Natural killer cell (primary cell): ENCODE measurements around the gene IRS1. TPM values are rescaled to one million over a fixed set of nuclear protein-coding genes. Genes with fewer than 3 reads are reported as not detected.

Source experiments
- ATAC-seq, 3 donors: fragments of 150-1000 bp in 2 of 3; fragments of 200-7000 bp in 1 of 3; cut with Tn5 transposase; 1 replicate in 1 of 3; 2 replicates in 2 of 3; pipeline ENCODE4 v1.10.0; 2021; ENCODE audit warnings: mild to moderate bottlenecking in 2 of 3, moderate library complexity in 2 of 3
- DNase-seq, 2 donors: peaks; one replicate each; pipeline versions ENCODE4 v3.0.0 to v3.0.0-alpha.2; 2013 to 2021; ENCODE audit warnings: mixed read lengths in 1 of 2
- H3K27ac ChIP-seq: one replicate; pipeline ENCODE4 v1.5.1; 2013; ENCODE audit warnings: mild to moderate bottlenecking, low read length
- H3K27me3 ChIP-seq: one replicate; pipeline ENCODE4 v1.6.1; 2013; ENCODE audit warnings: low read length; ENCODE audit not compliant: control insufficient read depth, insufficient read depth
- H3K36me3 ChIP-seq: one replicate; pipeline ENCODE4 v1.6.1; 2013; ENCODE audit warnings: low read length; ENCODE audit not compliant: control insufficient read depth, insufficient read depth
- H3K4me1 ChIP-seq: one replicate; pipeline ENCODE4 v1.6.1; 2013; ENCODE audit warnings: low read length; ENCODE audit not compliant: control insufficient read depth, insufficient read depth
- H3K4me3 ChIP-seq: one replicate; pipeline ENCODE4 v1.5.1; 2013; ENCODE audit warnings: low read length
- H3K9me3 ChIP-seq: one replicate; pipeline ENCODE4 v1.6.1; 2013; ENCODE audit warnings: low read length; ENCODE audit not compliant: control insufficient read depth, insufficient read depth
- H3K27ac Mint-ChIP-seq, 2 donors: one replicate each; pipeline ENCODE4 v1.8.0; 2022; ENCODE audit warnings: mild to moderate bottlenecking in 2 of 2, mixed read lengths in 2 of 2, moderate library complexity in 1 of 2
- H3K27me3 Mint-ChIP-seq, 2 donors: one replicate each; pipeline ENCODE4 v1.8.0; 2022; ENCODE audit warnings: low read depth in 2 of 2, mixed read lengths in 2 of 2
- H3K36me3 Mint-ChIP-seq: one replicate; pipeline ENCODE4 v1.8.0; 2022; ENCODE audit warnings: mixed read lengths
- H3K4me1 Mint-ChIP-seq, 2 donors: one replicate each; pipeline ENCODE4 v1.8.0; 2022; ENCODE audit warnings: mixed read lengths in 2 of 2
- H3K4me3 Mint-ChIP-seq: one replicate; pipeline ENCODE4 v1.8.0; 2022; ENCODE audit warnings: mild to moderate bottlenecking, moderate library complexity, mixed read lengths
- H3K9me3 Mint-ChIP-seq, 2 donors: one replicate each; pipeline ENCODE4 v1.8.0; 2022; ENCODE audit warnings: mixed read lengths in 2 of 2
- WGBS: methylation state at CpG from one replicate; pipeline ENCODE4 v1.1.7; 2013; ENCODE audit warnings: missing lambda C conversion rate; ENCODE audit not compliant: insufficient coverage; 5-methylcytosine and 5-hydroxymethylcytosine counted together
- intact Hi-C: fragments of 100-400 bp; cut with micrococcal nuclease; formaldehyde crosslinking; loops from one replicate; pipeline ENCODE4 v1.14.2; 2022
- total RNA-seq, 4 donors: library from RNA; stranded (reverse); fragments of 120-200 nt in 1 of 4; gene quantifications; one replicate each; pipeline versions ENCODE4 v1.2.3 to v1.2.4, GENCODE V29; 2013 to 2022
- TF ChIP-seq, protein P1 (sequence below): fragments of 200-600 bp; IDR thresholded peaks from one replicate; pipeline ENCODE4 v1.8.0; 2022; ENCODE audit warnings: antibody characterized with exemption

IRS1 gene
- total RNA-seq, 3 donors from 2014 or later (not counting 1 experiment from before 2014, with no cell fraction given): 0.09 to 0.55 (median 0.36) TPM

DNA sequence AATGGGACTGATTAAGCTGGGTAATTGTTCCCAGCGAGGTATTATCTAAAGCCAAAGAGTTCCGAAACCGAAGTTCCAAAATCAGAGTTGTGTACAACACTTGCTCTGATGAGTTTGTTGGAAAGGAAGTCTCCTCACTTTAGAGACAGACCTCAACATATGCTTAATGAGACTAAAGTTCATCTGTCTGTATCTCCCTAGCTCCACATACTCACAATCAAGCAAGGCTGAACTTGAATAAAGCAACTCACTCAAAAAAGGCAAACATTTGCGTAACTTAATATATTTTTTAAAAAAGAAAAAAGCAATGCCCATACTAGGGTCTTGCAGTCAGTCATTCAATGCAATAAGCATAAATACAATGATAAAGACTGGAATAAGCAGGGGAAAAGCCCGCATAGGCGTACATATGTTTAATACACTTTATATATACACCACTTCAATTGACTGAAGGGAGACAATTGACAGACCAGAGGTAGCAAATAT, 60.0 kb downstream of the IRS1 start:
- no peak for ATAC-seq
- Histone ChIP-seq H3K9me3 (no peaks in the 10 kb centered on the region), H3K27me3 (peaks cover 2% of the 10 kb centered on the region), H3K27ac (no peak overlapping the region), H3K36me3 (no peaks in the 10 kb centered on the region), H3K4me1 (no peaks in the 10 kb centered on the region), H3K4me3 (no peak overlapping the region)
- DNase-seq: no peak
- Mint-ChIP-seq H3K36me3 (no peaks in the 10 kb centered on the region), H3K9me3 (no peaks in the 10 kb centered on the region), H3K4me1 (no peaks in the 10 kb centered on the region), H3K27ac (no peak overlapping the region), H3K4me3 (no peak overlapping the region), H3K27me3 (peaks cover 11 to 17% of the 10 kb centered on the region in 2 donors)
- intact Hi-C loops: no loop called here
- TF ChIP-seq, protein P1, sequence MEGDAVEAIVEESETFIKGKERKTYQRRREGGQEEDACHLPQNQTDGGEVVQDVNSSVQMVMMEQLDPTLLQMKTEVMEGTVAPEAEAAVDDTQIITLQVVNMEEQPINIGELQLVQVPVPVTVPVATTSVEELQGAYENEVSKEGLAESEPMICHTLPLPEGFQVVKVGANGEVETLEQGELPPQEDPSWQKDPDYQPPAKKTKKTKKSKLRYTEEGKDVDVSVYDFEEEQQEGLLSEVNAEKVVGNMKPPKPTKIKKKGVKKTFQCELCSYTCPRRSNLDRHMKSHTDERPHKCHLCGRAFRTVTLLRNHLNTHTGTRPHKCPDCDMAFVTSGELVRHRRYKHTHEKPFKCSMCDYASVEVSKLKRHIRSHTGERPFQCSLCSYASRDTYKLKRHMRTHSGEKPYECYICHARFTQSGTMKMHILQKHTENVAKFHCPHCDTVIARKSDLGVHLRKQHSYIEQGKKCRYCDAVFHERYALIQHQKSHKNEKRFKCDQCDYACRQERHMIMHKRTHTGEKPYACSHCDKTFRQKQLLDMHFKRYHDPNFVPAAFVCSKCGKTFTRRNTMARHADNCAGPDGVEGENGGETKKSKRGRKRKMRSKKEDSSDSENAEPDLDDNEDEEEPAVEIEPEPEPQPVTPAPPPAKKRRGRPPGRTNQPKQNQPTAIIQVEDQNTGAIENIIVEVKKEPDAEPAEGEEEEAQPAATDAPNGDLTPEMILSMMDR: no peak
- 83% methylated on average over 5 of the region's 6 CpGs for WGBS

DNA sequence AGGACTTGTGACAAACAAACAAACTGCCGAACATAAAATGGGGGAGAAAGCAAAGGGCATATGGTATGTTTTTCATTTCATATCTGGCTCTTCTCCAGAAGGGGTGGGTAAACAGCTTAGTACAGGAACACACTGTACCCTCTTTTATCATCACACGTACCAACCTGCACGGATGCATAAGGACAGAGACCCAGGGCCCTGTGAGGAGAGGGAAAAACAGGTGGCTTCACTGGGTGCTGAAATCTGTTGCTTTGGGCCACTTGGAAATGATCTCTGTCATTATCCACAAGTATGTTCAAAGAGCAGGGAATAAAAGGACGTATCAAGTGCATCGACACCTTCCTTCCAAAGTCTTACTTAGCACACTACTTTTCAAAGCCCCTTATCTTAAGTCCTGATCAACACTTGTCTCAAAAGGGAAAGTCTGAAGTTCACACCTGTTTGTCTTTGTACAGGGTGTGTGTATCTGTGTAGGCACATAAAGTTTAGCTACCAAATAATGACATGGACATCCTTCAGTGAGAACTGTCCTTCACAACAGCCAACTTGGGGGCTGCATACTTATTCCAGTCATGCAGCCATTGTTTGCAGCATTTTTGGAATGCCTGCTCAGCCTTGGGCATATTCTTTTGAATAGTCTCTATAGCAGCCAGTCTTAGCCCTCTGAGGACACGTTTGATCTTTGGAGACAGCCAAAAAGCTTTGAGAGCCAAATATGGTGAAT, 60.6 kb downstream of the IRS1 start:
- H3K4me3 Mint-ChIP-seq: no peak overlapping the region
- intact Hi-C loops: no loop called here
- Histone ChIP-seq H3K27me3 (peaks cover 2% of the 10 kb centered on the region), H3K27ac (no peak overlapping the region), H3K9me3 (no peaks in the 10 kb centered on the region), H3K4me1 (no peaks in the 10 kb centered on the region), H3K36me3 (no peaks in the 10 kb centered on the region), H3K4me3 (no peak overlapping the region)
- no peaks in the 10 kb centered on the region for H3K9me3 Mint-ChIP-seq
- DNase-seq (no peak), ATAC-seq (no peak)
- H3K4me1 Mint-ChIP-seq: no peaks in the 10 kb centered on the region
- no peaks in the 10 kb centered on the region for H3K36me3 Mint-ChIP-seq
- WGBS: 88% methylated on average over 5 of the region's 6 CpGs
- peaks cover 11 to 15% of the 10 kb centered on the region in 2 donors for H3K27me3 Mint-ChIP-seq
- H3K27ac Mint-ChIP-seq: no peak overlapping the region
- TF ChIP-seq, protein P1: no peak

DNA sequence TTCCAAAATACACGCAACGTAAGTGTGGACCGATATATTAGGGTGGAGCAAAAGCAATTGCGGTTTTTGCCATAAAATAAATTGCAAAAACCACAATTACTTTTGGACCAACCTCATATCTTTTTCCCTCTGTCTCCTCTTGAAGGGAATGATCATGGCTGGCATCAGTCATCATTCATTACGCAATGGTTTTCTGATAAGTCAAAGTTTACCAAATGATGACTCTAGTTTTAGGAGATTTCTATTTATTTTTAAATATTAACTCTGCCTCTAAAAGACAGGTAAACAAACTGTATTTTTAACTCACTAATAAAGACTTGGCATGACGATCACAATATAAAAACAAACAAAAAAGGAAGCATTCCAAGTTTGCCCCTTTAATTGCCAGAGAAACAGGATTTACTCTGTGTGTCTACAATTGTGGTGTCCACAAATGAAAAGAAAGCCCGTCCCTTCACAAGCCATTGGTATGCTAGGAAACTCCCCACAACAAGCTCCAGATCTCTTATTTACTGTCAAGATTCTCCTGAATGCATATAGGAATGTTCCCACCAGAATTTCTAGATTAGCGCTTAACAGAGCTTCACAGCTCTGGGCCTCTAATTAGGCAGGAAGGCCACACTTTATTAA, 61.3 kb downstream of the IRS1 start:
- H3K27me3 Mint-ChIP-seq: peaks cover 11 to 15% of the 10 kb centered on the region in 2 donors

More for the DNA sequence above, 61.3 kb downstream of the IRS1 start:
- Histone ChIP-seq H3K27me3 (peaks cover 2% of the 10 kb centered on the region), H3K9me3 (no peaks in the 10 kb centered on the region), H3K4me1 (no peaks in the 10 kb centered on the region), H3K36me3 (no peaks in the 10 kb centered on the region), H3K4me3 (no peak overlapping the region), H3K27ac (no peak overlapping the region)
- 85% methylated on average over 6 of the region's 8 CpGs for WGBS
- intact Hi-C loops: no loop called here
- no peaks in the 10 kb centered on the region for H3K36me3 Mint-ChIP-seq
- H3K27ac Mint-ChIP-seq: no peak overlapping the region
- ATAC-seq (no peak), DNase-seq (no peak)
- no peaks in the 10 kb centered on the region for H3K9me3 Mint-ChIP-seq
- H3K4me3 Mint-ChIP-seq: no peak overlapping the region
- H3K4me1 Mint-ChIP-seq: no peaks in the 10 kb centered on the region
- TF ChIP-seq, protein P1: no peak
